ENCODE measurements around the gene IMP4. TPM values are rescaled to one million over a fixed set of nuclear protein-coding genes. Genes with fewer than 3 reads are reported as not detected.
"Not testable (repeated sequence)": the region's sequence is repeated elsewhere in the genome, so short reads cannot be mapped to it uniquely, and the experiment has no call there.

Gene IMP4
- polyA plus RNA-seq (ENCODE audit: insufficient read length) = 33.0 TPM
- long read RNA-seq, donor 1, transcript IMP4-201 (9 exons, 1,740 nt) = major isoform, 9 of 14 reads
- long read RNA-seq, donor 1, partial matches to known transcripts = 0 of 14 reads
- long read RNA-seq, donor 1, other reads (novel, unspliced or antisense) = 0 of 14 reads
- long read RNA-seq, donor 2, transcript IMP4-201 (9 exons, 1,740 nt) = major isoform, 7 of 13 reads
- long read RNA-seq, donor 2, partial matches to known transcripts = 0 of 13 reads
- long read RNA-seq, donor 2, other reads (novel, unspliced or antisense) = 0 of 13 reads
- long read RNA-seq, donor 3, transcript IMP4-201 (9 exons, 1,740 nt) = major isoform, 9 of 14 reads
- long read RNA-seq, donor 3, partial matches to known transcripts = 0 of 14 reads
- long read RNA-seq, donor 3, other reads (novel, unspliced or antisense) = 0 of 14 reads
- long read RNA-seq, donor 4, partial matches to known transcripts = 0 of 2 reads
- long read RNA-seq, donor 4, other reads (novel, unspliced or antisense) = 0 of 2 reads
- long read RNA-seq, donor 5, transcript IMP4-201 (9 exons, 1,740 nt) = major isoform, 13 of 25 reads
- long read RNA-seq, donor 5, transcript IMP4-208 (8 exons, 2,379 nt) = minor isoform, 7 of 25 reads
- long read RNA-seq, donor 5, partial matches to known transcripts = 0 of 25 reads
- long read RNA-seq, donor 5, other reads (novel, unspliced or antisense) = 0 of 25 reads
- long read RNA-seq, donor 6, transcript IMP4-202 (9 exons, 822 nt) = minor isoform, 5 of 15 reads
- long read RNA-seq, donor 6, transcript IMP4-201 (9 exons, 1,740 nt) = major isoform, 6 of 15 reads
- long read RNA-seq, donor 6, partial matches to known transcripts = 0 of 15 reads
- long read RNA-seq, donor 6, other reads (novel, unspliced or antisense) = 0 of 15 reads
- long read RNA-seq, donor 7, transcript IMP4-202 (9 exons, 822 nt) = minor isoform, 7 of 25 reads
- long read RNA-seq, donor 7, transcript IMP4-201 (9 exons, 1,740 nt) = major isoform, 12 of 25 reads
- long read RNA-seq, donor 7, partial matches to known transcripts = 0 of 25 reads
- long read RNA-seq, donor 7, other reads (novel, unspliced or antisense) = 0 of 25 reads
- long read RNA-seq, donor 8, transcript IMP4-201 (9 exons, 1,740 nt) = major isoform, 5 of 7 reads
- long read RNA-seq, donor 8, partial matches to known transcripts = 0 of 7 reads
- long read RNA-seq, donor 8, other reads (novel, unspliced or antisense) = 0 of 7 reads

GRCh38 chr2:130342533-130343275 lies at the start of gene IMP4:
Gene IMP4 (plus strand): TSS chr2:130342897. CDS start chr2:130342933, 36 bp downstream.
- peak; percentile 99 for DNase-seq

GRCh38 chr2:130300258-130300969 lies 42.3 kb upstream of the IMP4 start:
- DNase-seq = no peak

DNA sequence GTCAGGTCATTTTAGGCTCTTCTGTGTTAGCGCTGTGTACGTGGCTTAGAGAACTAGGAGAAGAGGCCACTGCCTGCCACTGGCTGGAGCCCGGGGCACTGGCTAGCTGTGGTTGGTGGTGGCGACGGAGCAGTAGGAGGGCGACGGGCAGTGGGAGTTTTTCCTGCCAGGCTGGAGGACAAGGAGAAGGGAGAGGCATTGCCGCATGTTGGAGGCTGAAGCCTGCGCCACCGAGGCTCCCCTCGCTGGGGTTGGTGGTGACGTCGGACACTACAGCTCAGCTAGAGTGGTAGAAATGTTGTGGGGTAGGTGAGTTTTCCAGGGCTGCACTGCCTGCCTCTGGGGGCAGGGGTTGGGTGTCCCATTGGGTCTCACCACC lies 41.7 kb upstream of the IMP4 start:
- no peak for DNase-seq

GRCh38 chr2:130302164-130302886 lies 40.4 kb upstream of the IMP4 start:
- DNase-seq = no peak

DNA sequence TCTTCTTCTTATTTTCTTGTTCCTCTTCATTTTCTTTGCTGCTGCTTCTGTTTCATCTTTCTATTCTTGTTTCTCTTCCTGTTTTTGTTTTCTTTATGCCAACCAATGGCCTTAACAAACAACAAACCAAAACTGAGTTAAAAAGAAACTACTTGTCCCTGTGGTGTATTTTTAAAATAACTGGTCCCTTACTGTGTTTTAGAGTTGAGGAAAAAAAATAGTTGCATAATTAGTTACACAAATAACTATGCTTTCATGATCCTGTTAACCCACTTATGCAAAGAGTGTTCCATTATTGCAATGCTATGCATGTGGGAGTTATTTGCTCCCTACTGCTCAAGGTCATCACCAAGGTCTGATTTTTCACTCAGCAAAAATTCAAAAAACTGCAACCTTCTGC lies 39.5 kb upstream of the IMP4 start:
- no peak for DNase-seq

- no peak for DNase-seq
These were observed 38.0 kb upstream of the IMP4 start for GRCh38 chr2:130304726-130305125.

- no peak for DNase-seq
These were observed 34.8 kb upstream of the IMP4 start for GRCh38 chr2:130307850-130308249.

DNA sequence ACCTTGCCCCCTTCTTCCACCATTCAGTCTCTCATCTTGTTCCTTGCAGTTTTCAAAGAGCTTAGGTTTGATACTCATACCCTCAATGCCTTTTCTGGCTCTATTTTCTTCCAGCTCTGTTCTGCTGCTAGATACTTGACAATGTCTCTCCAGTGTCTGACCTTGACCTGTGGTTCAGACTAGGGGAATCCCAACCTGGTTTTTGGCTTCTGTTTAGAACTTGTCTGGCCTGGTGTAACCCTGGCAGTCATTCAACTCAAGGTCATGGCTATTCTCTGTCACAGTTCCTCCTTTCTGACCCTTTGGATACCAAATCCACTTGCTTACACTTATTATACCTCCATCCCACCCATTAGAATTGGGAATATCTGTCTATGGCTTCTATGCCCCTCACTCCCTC lies 31.8 kb upstream of the IMP4 start:
- DNase-seq = no peak

- no peak for DNase-seq
These were observed 28.8 kb upstream of the IMP4 start for GRCh38 chr2:130313812-130314334.

DNA sequence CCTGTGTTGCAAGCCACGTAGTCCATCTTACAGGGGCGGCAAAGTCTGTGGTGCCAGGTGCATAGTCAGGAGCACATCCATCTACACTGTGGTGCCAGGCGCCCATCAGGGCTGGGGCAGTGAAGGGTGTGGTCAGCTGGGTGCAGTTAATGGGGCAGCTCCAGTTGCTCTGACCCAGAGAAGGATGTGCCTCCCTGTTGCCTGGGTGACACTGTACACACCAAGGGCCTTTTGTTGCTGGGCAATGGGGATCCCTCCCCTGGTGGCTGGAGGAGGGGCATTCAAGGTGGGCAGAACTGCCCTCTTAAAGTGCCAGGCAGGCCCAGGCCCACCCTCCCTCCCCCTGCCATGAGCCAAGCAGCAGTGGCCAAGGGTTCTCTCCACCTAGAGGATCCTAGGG lies 28.3 kb upstream of the IMP4 start:
- DNase-seq = no peak

- DNase-seq = no peak
These were observed 26.1 kb upstream of the IMP4 start for GRCh38 chr2:130316596-130316995.

DNA sequence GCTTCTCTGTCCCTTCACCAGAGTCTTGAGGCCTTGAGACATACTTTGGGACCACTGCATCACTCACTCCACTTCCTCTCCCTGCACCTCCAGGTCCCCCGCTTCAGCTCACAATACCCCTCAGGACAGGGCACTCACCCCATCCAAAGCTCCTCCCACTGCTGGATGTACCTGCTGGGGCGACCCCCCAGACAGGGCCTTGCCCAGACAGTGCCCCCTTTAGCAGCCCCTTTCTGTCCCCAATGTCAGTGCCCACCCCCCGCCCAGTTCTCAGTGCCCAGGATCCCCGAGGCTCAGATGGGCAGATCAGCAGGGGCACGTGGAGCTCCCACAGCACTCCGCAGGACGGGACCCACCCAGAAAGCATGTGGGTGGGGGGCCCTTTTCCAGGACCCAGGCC lies 23.8 kb upstream of the IMP4 start:
- no peak for DNase-seq

GRCh38 chr2:130319536-130319935 lies 23.2 kb upstream of the IMP4 start:
- no peak for DNase-seq

- DNase-seq = no peak
These were observed 14.8 kb upstream of the IMP4 start for GRCh38 chr2:130327703-130328527.

DNA sequence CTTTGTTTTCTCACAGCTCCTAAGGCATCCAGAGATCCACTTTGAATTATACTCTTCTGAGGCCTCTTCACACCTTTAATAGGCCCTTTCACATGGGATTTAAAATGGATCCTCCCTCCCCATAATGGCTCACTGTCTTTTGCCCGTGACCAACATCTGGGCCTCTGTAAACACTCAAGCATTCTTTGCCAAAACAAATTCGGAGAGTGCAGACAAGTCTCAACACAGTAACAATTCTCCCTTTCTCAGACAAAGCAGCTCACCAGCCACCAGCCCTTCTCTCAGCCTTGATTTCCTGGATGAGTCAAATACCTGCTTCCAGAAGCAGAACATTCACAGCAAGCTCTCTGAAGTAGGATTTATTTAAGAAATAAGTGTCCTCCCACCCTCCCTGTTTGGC lies 14.0 kb upstream of the IMP4 start:
- no peak for DNase-seq

DNA sequence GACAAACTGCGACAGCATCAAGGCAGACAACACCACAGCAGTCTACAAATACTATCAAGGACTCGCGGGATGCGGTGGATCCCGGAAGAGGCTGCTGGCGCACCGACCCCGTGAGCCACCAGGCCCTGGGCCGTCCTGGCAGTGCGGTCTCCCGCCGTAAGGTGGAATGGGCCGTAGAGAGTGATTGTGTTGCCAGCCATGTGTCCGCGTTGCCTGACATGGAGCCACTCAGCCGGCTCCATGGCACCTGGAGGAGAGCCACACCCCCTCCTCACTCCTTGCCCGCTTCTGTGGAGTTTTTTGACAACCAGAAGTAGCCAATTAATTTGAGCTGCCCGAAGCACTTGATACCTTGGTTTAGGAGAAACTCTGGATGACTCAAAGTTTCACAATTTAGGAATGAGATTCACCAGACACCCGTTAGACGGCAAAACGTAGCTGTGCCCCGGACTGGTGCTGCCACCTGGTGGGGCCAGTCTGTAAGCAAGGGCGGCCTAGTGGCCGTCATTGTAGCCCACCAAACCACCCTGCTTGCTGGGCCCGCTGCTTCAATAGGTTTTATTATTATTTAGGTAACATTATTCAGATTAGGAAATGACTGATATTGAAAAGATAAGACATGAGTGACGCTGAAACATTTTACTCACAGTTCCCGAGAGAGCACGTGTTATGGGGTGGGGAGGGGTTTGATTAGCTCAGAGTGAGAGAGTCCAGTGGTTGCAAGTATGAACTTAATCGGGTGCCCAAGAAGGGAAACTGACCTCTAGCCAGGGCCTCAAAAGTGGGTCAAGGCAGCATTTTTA lies 10.2 kb upstream of the IMP4 start:
- DNase-seq = peak; percentile 72

DNA sequence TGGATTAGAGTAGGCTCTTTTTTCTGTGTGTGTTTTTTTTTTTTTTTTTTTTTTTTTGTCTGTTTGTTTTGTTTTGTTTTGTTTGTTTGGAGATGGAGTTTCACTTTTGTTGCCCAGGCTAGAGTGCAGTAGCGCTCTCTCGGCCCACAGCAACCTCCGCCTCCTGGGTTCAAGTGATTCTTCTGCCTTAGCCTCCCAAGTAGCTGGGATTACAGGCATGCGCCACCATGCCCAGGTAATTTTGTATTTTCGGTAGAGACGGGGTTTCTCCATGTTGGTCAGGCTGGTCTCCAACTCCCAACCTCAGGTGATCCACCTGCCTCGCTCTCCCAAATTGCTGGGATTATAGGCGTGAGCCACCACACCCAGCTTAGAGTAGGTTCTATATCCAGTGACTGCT lies 9.4 kb upstream of the IMP4 start:
- DNase-seq = not testable (repeated sequence)

- DNase-seq = no peak
These were observed 8.7 kb upstream of the IMP4 start for GRCh38 chr2:130334026-130334425.
